GM12878 (cell line): ENCODE measurements around the gene ACSM6.

Experiments
- EP300 ChIP-seq, 2 experiments: fragments of 150-350 bp in 1 of 2; IDR thresholded peaks; 2 replicates each; pipeline ENCODE4 v1.6.1; 2011 to 2012; ENCODE audit warnings: low read depth in 2 of 2, low read length in 2 of 2, borderline replicate concordance in 1 of 2, improper control_type of control experiment in 1 of 2, inconsistent platforms in 1 of 2; ENCODE audit not compliant: control insufficient read depth in 1 of 2
- EZH2 ChIP-seq: IDR thresholded peaks from 2 replicates; pipeline ENCODE4 v1.6.1; 2012; ENCODE audit warnings: low read depth, mild to moderate bottlenecking, control low read depth, inconsistent platforms, low read length, borderline replicate concordance; ENCODE audit not compliant: control insufficient read depth
- FOXM1 ChIP-seq: IDR thresholded peaks from 2 replicates; pipeline ENCODE4 v1.6.1; 2012; ENCODE audit warnings: low read depth, mild to moderate bottlenecking, inconsistent platforms, low read length, moderate library complexity
- POLR2A ChIP-seq: IDR thresholded peaks from 2 replicates; pipeline ENCODE4 v1.6.1; 2011; ENCODE audit warnings: low read depth, mild to moderate bottlenecking, low read length
- POLR2AphosphoS5 ChIP-seq: IDR thresholded peaks from 2 replicates; pipeline ENCODE4 v1.6.1; 2011; ENCODE audit warnings: mild to moderate bottlenecking, low read length, inconsistent platforms
- SRF ChIP-seq, 2 experiments: IDR thresholded peaks; 2 replicates each; pipeline ENCODE4 v1.6.1; 2011; ENCODE audit warnings: low read depth in 2 of 2, low read length in 2 of 2, mild to moderate bottlenecking in 1 of 2, moderate library complexity in 1 of 2
- TAF1 ChIP-seq: IDR thresholded peaks from 2 replicates; pipeline ENCODE4 v1.6.1; 2011; ENCODE audit warnings: mild to moderate bottlenecking, low read depth, low read length, borderline replicate concordance
- TCF12 ChIP-seq: IDR thresholded peaks from 2 replicates; pipeline ENCODE4 v1.6.1; 2011; ENCODE audit warnings: low read depth, mild to moderate bottlenecking, low read length
- WRNIP1 ChIP-seq: IDR thresholded peaks from 2 replicates; pipeline ENCODE4 v1.6.1; 2011; ENCODE audit warnings: low read depth, low read length, improper control_type of control experiment, borderline replicate concordance
- ZNF384 ChIP-seq: IDR thresholded peaks from 2 replicates; pipeline ENCODE4 v1.6.1; 2012; ENCODE audit warnings: low read depth, mild to moderate bottlenecking, low read length, improper control_type of control experiment, borderline replicate concordance
- TF ChIP-seq, protein P1 (sequence below), 3 experiments: IDR thresholded peaks in 2 of 3; conservative IDR thresholded peaks in 1 of 3; 2 replicates each; pipeline ENCODE4 v1.5.1; 2011; ENCODE audit warnings: low read depth in 3 of 3, low read length in 3 of 3, mild to moderate bottlenecking in 3 of 3, control low read depth in 2 of 3, moderate library complexity in 2 of 3, inconsistent platforms in 1 of 3, mixed read lengths in 1 of 3; ENCODE audit not compliant: control insufficient read depth in 2 of 3, insufficient read depth in 1 of 3; ENCODE audit errors: extremely low read depth in 1 of 3
- TF ChIP-seq, protein P2 (sequence below): IDR thresholded peaks from 2 replicates; pipeline ENCODE4 v1.6.1; 2012; ENCODE audit warnings: mild to moderate bottlenecking, low read depth, low read length

- TF ChIP-seq EZH2 (no peak), FOXM1 (no peak), POLR2A (no peak), TAF1 (no peak), ZNF384 (no peak), EP300 (IDR thresholded peaks at IDR 0.05; ENCODE audit: borderline replicate concordance in 1 of 2, control insufficient read depth in 1 of 2, low read depth in 2 of 2, low read length in 2 of 2) (no peak), WRNIP1 (no peak), SRF (IDR thresholded peaks at IDR 0.05; ENCODE audit: low read depth in 2 of 2, low read length in 2 of 2) (no peak), TCF12 (no peak), POLR2AphosphoS5 (no peak)
- TF ChIP-seq, protein P1, sequence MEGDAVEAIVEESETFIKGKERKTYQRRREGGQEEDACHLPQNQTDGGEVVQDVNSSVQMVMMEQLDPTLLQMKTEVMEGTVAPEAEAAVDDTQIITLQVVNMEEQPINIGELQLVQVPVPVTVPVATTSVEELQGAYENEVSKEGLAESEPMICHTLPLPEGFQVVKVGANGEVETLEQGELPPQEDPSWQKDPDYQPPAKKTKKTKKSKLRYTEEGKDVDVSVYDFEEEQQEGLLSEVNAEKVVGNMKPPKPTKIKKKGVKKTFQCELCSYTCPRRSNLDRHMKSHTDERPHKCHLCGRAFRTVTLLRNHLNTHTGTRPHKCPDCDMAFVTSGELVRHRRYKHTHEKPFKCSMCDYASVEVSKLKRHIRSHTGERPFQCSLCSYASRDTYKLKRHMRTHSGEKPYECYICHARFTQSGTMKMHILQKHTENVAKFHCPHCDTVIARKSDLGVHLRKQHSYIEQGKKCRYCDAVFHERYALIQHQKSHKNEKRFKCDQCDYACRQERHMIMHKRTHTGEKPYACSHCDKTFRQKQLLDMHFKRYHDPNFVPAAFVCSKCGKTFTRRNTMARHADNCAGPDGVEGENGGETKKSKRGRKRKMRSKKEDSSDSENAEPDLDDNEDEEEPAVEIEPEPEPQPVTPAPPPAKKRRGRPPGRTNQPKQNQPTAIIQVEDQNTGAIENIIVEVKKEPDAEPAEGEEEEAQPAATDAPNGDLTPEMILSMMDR (IDR thresholded peaks at IDR 0.05 in 2 of 3, conservative IDR thresholded peaks at IDR 0.05 in 1 of 3; ENCODE audit: control insufficient read depth in 2 of 3, extremely low read depth in 1 of 3, insufficient read depth in 1 of 3, low read depth in 3 of 3, low read length in 3 of 3) = no peak
- TF ChIP-seq, protein P2, sequence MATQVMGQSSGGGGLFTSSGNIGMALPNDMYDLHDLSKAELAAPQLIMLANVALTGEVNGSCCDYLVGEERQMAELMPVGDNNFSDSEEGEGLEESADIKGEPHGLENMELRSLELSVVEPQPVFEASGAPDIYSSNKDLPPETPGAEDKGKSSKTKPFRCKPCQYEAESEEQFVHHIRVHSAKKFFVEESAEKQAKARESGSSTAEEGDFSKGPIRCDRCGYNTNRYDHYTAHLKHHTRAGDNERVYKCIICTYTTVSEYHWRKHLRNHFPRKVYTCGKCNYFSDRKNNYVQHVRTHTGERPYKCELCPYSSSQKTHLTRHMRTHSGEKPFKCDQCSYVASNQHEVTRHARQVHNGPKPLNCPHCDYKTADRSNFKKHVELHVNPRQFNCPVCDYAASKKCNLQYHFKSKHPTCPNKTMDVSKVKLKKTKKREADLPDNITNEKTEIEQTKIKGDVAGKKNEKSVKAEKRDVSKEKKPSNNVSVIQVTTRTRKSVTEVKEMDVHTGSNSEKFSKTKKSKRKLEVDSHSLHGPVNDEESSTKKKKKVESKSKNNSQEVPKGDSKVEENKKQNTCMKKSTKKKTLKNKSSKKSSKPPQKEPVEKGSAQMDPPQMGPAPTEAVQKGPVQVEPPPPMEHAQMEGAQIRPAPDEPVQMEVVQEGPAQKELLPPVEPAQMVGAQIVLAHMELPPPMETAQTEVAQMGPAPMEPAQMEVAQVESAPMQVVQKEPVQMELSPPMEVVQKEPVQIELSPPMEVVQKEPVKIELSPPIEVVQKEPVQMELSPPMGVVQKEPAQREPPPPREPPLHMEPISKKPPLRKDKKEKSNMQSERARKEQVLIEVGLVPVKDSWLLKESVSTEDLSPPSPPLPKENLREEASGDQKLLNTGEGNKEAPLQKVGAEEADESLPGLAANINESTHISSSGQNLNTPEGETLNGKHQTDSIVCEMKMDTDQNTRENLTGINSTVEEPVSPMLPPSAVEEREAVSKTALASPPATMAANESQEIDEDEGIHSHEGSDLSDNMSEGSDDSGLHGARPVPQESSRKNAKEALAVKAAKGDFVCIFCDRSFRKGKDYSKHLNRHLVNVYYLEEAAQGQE = no peak
Measured at GRCh38 chr10:95169522-95169921, 24.5 kb upstream of the ACSM6 start.
